Measurements from ENCODE around the gene TCERG1.

Gene TCERG1

GRCh38 chr5:146458894-146459293 is 11.8 kb downstream of the TCERG1 start:
- no peak for DNase-seq

GRCh38 chr5:146461319-146461718 is 14.2 kb downstream of the TCERG1 start:
- no peak for DNase-seq

GRCh38 chr5:146463446-146463845 is 16.3 kb downstream of the TCERG1 start:
- DNase-seq = no peak

- DNase-seq = peak; percentile 6
Observed at GRCh38 chr5:146466521-146467349, 19.6 kb downstream of the TCERG1 start.

- no peak for DNase-seq
Observed at GRCh38 chr5:146467760-146468159, 20.6 kb downstream of the TCERG1 start.

- no peak for DNase-seq
Observed at GRCh38 chr5:146474065-146474464, 26.9 kb downstream of the TCERG1 start.

GRCh38 chr5:146475190-146475780 is 28.2 kb downstream of the TCERG1 start:
- no peak for DNase-seq

- no peak for DNase-seq
Observed at GRCh38 chr5:146475906-146476305, 28.8 kb downstream of the TCERG1 start.

- no peak for DNase-seq
Observed at GRCh38 chr5:146482775-146483174, 35.6 kb downstream of the TCERG1 start.

GRCh38 chr5:146484714-146485391 is 37.7 kb downstream of the TCERG1 start:
- DNase-seq = no peak

GRCh38 chr5:146490089-146490843 is 43.1 kb downstream of the TCERG1 start:
- DNase-seq = no peak

GRCh38 chr5:146494656-146495055 is 47.5 kb downstream of the TCERG1 start:
- DNase-seq = no peak

- no peak for DNase-seq
Observed at GRCh38 chr5:146499680-146500079, 52.5 kb downstream of the TCERG1 start.

GRCh38 chr5:146507428-146507827 is 60.3 kb downstream of the TCERG1 start:
- DNase-seq = no peak

- DNase-seq = no peak
Observed at GRCh38 chr5:146510559-146511125, 63.5 kb downstream of the TCERG1 start.

- no peak for DNase-seq
Observed at GRCh38 chr5:146513462-146513861, 66.3 kb downstream of the TCERG1 start.

- DNase-seq = no peak
Observed at GRCh38 chr5:146514575-146514974, 67.4 kb downstream of the TCERG1 start.

GRCh38 chr5:146515473-146516150 is 68.5 kb downstream of the TCERG1 start:
- DNase-seq = no peak

GRCh38 chr5:146516151-146516475 is 69.0 kb downstream of the TCERG1 start, which contains the start of gene GPR151:
TSS of gene GPR151 (minus strand) at chr5:146516190. CDS start at chr5:146516113, 77 bp downstream.
- no peak for DNase-seq

- DNase-seq = no peak
Observed at GRCh38 chr5:146519554-146519953, 72.4 kb downstream of the TCERG1 start.

- no peak for DNase-seq
Observed at GRCh38 chr5:146520731-146521130, 73.6 kb downstream of the TCERG1 start.

GRCh38 chr5:146521403-146522106 is 74.4 kb downstream of the TCERG1 start:
- no peak for DNase-seq

Measured in NCI-H1694 treated with DMSO at 0.1 percent for 48 hours (cell line).